HepG2 (cell line): ENCODE data around the gene PRADC1. TPM values are rescaled to one million over a fixed set of nuclear protein-coding genes. Genes with fewer than 3 reads are reported as not detected.
A peak's percentile ranks its signal among the peaks of the same experiment; 100 is the strongest.

Source experiments
- ELF1 ChIP-seq: sonication (generic); formaldehyde crosslinking; IDR thresholded peaks from 2 replicates; pipeline ENCODE4 v1.4.0; 2020; ENCODE audit warnings: missing genetic modification reagents
- GATAD2A ChIP-seq: IDR thresholded peaks from 2 replicates; pipeline ENCODE4 v1.6.1; 2016
- MAFF ChIP-seq: IDR thresholded peaks from 2 replicates; pipeline ENCODE4 v1.6.1; 2011; ENCODE audit warnings: low read depth, low read length, improper control_type of control experiment
- MEIS1 ChIP-seq: sonication (generic); formaldehyde crosslinking; IDR thresholded peaks from 2 replicates; pipeline ENCODE4 v1.9.0; 2021; ENCODE audit warnings: mild to moderate bottlenecking, missing genetic modification reagents, moderate library complexity, borderline replicate concordance
- MIXL1 ChIP-seq: IDR thresholded peaks from 2 replicates; pipeline ENCODE4 v1.6.1; 2016
- NR2F2 ChIP-seq: IDR thresholded peaks from 2 replicates; pipeline ENCODE4 v1.6.1; 2012; ENCODE audit warnings: low read depth, inconsistent platforms, borderline replicate concordance
- NRL ChIP-seq: sonication (generic); formaldehyde crosslinking; IDR thresholded peaks from 2 replicates; pipeline ENCODE4 v1.5.0; 2020; ENCODE audit warnings: missing genetic modification reagents, mild to moderate bottlenecking, moderate library complexity, borderline replicate concordance
- PTBP1 ChIP-seq: fragments of 200-400 bp; formaldehyde crosslinking; IDR thresholded peaks from 2 replicates; pipeline ENCODE4 v1.6.1; 2018; ENCODE audit warnings: low read length, low read depth; ENCODE audit not compliant: poor library complexity, severe bottlenecking
- SAFB2 ChIP-seq: sonication (generic); formaldehyde crosslinking; IDR thresholded peaks from 2 replicates; pipeline ENCODE4 v1.5.1; 2020; ENCODE audit warnings: missing genetic modification reagents, low read depth, mild to moderate bottlenecking, borderline replicate concordance
- SALL2 ChIP-seq: sonication (generic); formaldehyde crosslinking; IDR thresholded peaks from 2 replicates; pipeline ENCODE4 v1.8.1; 2023; ENCODE audit warnings: mild to moderate bottlenecking, missing genetic modification reagents, inconsistent platforms
- SATB2 ChIP-seq: sonication (generic); formaldehyde crosslinking; IDR thresholded peaks from 2 replicates; pipeline ENCODE4 v1.5.0; 2020; ENCODE audit warnings: missing genetic modification reagents
- SRSF9 ChIP-seq: fragments of 200-400 bp; formaldehyde crosslinking; IDR thresholded peaks from 2 replicates; pipeline ENCODE4 v1.6.1; 2018; ENCODE audit warnings: borderline replicate concordance, mild to moderate bottlenecking, low read depth, low read length; ENCODE audit not compliant: insufficient read depth, poor library complexity, severe bottlenecking
- TEAD3 ChIP-seq: optimal IDR thresholded peaks from 2 replicates; pipeline ENCODE3; 2016; ENCODE audit warnings: borderline replicate concordance
- THAP8 ChIP-seq: sonication (generic); formaldehyde crosslinking; IDR thresholded peaks from 2 replicates; pipeline ENCODE4 v1.5.1; 2020; ENCODE audit warnings: missing genetic modification reagents, mild to moderate bottlenecking, borderline replicate concordance
- ZNF230 ChIP-seq: sonication (generic); formaldehyde crosslinking; IDR thresholded peaks from 2 replicates; pipeline ENCODE4 v1.4.0; 2020; ENCODE audit warnings: mild to moderate bottlenecking, missing genetic modification reagents
- ZNF263 ChIP-seq: sonication (generic); formaldehyde crosslinking; IDR thresholded peaks from 2 replicates; pipeline ENCODE4 v1.4.0; 2020; ENCODE audit warnings: missing genetic modification reagents
- ZNF354B ChIP-seq: sonication (generic); formaldehyde crosslinking; IDR thresholded peaks from 2 replicates; pipeline ENCODE4 v1.8.0; 2022; ENCODE audit warnings: mild to moderate bottlenecking, missing genetic modification reagents
- ZNF546 ChIP-seq: sonication (generic); formaldehyde crosslinking; conservative IDR thresholded peaks from 2 replicates; pipeline ENCODE4 v1.8.1; 2023; ENCODE audit warnings: mild to moderate bottlenecking, missing genetic modification reagents
- ZNF574 ChIP-seq: sonication (generic); formaldehyde crosslinking; IDR thresholded peaks from 2 replicates; pipeline ENCODE4 v1.4.0; 2020; ENCODE audit warnings: missing genetic modification reagents
- ZNF597 ChIP-seq: sonication (generic); formaldehyde crosslinking; IDR thresholded peaks from 2 replicates; pipeline ENCODE4 v1.5.0; 2020; ENCODE audit warnings: missing genetic modification reagents
- ZNF792 ChIP-seq: IDR thresholded peaks from 2 replicates; pipeline ENCODE4 v1.6.1; 2016
- polyA plus RNA-seq, 8 experiments: library from polyadenylated mRNA; depleted of rRNA in 3 of 8; stranded (reverse) in 7 of 8; unstranded in 1 of 8; fragments of >200 nt; fragmentation: Illumina TruSeq in 4 of 8; extraction: Trizol in 4 of 8; gene quantifications; 2 replicates each; pipeline versions ENCODE4 v1.2.1 to v1.2.3, GENCODE V29; 2011 to 2016; ENCODE audit warnings: low read depth in 4 of 8, missing spikeins in 1 of 8, mixed read lengths in 1 of 8; ENCODE audit not compliant: insufficient read depth in 1 of 8
- total RNA-seq, 5 experiments: library from RNA; depleted of rRNA; stranded (reverse); fragments of >200 nt; fragmentation: Illumina TruSeq; extraction: Trizol; gene quantifications; 2 replicates each; pipeline ENCODE4 v1.2.3, GENCODE V29; 2016; ENCODE audit warnings: low read depth in 1 of 5
- TF ChIP-seq, protein P1 (sequence below): fragments of 450-650 bp; IDR thresholded peaks from 2 replicates; pipeline ENCODE4 v1.6.1; 2017
- TF ChIP-seq, protein P2 (sequence below): sonication (generic); formaldehyde crosslinking; IDR thresholded peaks from 2 replicates; pipeline ENCODE4 v1.8.1; 2023; ENCODE audit warnings: missing genetic modification reagents, inconsistent platforms, borderline replicate concordance

PRADC1 gene
- total and polyA plus RNA-seq, 2 of the 13 experiments (the other 11 are each of a cell fraction or from before 2014, with no cell fraction given), result 12.1 to 37.2 TPM

GRCh38 chr2:73214120-73215035 lies 18.7 kb downstream of the PRADC1 start, which contains the start of gene SMYD5 (continued):
- TF ChIP-seq, protein P1, sequence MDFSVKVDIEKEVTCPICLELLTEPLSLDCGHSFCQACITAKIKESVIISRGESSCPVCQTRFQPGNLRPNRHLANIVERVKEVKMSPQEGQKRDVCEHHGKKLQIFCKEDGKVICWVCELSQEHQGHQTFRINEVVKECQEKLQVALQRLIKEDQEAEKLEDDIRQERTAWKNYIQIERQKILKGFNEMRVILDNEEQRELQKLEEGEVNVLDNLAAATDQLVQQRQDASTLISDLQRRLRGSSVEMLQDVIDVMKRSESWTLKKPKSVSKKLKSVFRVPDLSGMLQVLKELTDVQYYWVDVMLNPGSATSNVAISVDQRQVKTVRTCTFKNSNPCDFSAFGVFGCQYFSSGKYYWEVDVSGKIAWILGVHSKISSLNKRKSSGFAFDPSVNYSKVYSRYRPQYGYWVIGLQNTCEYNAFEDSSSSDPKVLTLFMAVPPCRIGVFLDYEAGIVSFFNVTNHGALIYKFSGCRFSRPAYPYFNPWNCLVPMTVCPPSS, result no peak
- no peak for TF ChIP-seq ZNF263 (CRISPR knock-in tag)
- TF ChIP-seq ZNF574 (CRISPR knock-in tag), result peak; percentile 94
- TF ChIP-seq ZNF230, result peak; percentile 99
- peak; percentile 24; the same call in 1 of the 2 replicates for TF ChIP-seq GATAD2A
- peak; percentile 47; the same call in 1 of the 2 replicates for TF ChIP-seq SAFB2 (CRISPR knock-in tag)
- TF ChIP-seq NRL (CRISPR knock-in tag), result 0 out of 2 replicates have a peak, but pooled peaks have one; percentile 61
- 0 out of 2 replicates have a peak, but pooled peaks have one; percentile 69 for TF ChIP-seq ZNF546 (CRISPR knock-in tag)
- TF ChIP-seq TEAD3 (CRISPR knock-in tag), result no peak
- TF ChIP-seq ZNF792 (CRISPR knock-in tag), result no peak
- TF ChIP-seq ZNF354B, result no peak
- 0 out of 2 replicates have a peak, but pooled peaks have one; percentile 46 for TF ChIP-seq THAP8 (CRISPR knock-in tag)
- peak; percentile 33; the same call in 1 of the 2 replicates for TF ChIP-seq SATB2 (CRISPR knock-in tag)
- no peak for TF ChIP-seq PTBP1
- TF ChIP-seq NR2F2, result peak; percentile 82
- TF ChIP-seq ELF1 (CRISPR knock-in tag), result peak; percentile 45; the same call in 1 of the 2 replicates
- TF ChIP-seq ZNF597, result 0 out of 2 replicates have a peak, but pooled peaks have one; percentile 50
- no peak for TF ChIP-seq MAFF
- peak; percentile 86 for TF ChIP-seq MEIS1 (CRISPR knock-in tag)
- TF ChIP-seq MIXL1 (CRISPR knock-in tag), result no peak
- TF ChIP-seq, protein P2, sequence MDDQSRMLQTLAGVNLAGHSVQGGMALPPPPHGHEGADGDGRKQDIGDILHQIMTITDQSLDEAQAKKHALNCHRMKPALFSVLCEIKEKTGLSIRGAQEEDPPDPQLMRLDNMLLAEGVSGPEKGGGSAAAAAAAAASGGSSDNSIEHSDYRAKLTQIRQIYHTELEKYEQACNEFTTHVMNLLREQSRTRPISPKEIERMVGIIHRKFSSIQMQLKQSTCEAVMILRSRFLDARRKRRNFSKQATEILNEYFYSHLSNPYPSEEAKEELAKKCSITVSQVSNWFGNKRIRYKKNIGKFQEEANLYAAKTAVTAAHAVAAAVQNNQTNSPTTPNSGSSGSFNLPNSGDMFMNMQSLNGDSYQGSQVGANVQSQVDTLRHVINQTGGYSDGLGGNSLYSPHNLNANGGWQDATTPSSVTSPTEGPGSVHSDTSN (CRISPR knock-in tag), result no peak
- TF ChIP-seq SRSF9, result no peak
- no peak; the same call in 1 of the 2 replicates for TF ChIP-seq SALL2 (CRISPR knock-in tag)
